Measurements from ENCODE around the gene NKX2-3.

Gene NKX2-3

DNA sequence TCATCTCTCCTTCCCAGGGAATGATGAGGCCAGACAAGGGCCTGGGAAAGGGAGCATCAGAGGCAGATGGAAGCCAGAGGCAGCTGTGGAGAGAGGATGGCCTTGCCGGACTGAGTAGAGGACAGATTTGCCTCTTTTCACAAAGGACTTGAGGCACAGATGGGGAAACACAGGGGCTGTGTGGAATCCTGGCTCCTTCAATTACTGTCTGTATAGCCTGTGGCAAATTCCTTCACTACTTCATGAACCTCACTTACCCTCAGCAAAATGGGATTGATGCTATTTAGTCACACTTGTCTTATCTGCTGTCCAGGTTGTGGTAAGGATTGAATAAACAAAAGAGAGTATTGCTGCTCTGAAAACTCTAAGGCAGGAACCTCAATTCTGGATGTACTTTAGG, 47.2 kb downstream of the NKX2-3 start (continued):
- TF ChIP-seq REPIN1 (tag by site-specific recombination; IDR thresholded peaks at IDR 0.05; ENCODE audit: low read depth) = no peak
- TF ChIP-seq, protein P1, sequence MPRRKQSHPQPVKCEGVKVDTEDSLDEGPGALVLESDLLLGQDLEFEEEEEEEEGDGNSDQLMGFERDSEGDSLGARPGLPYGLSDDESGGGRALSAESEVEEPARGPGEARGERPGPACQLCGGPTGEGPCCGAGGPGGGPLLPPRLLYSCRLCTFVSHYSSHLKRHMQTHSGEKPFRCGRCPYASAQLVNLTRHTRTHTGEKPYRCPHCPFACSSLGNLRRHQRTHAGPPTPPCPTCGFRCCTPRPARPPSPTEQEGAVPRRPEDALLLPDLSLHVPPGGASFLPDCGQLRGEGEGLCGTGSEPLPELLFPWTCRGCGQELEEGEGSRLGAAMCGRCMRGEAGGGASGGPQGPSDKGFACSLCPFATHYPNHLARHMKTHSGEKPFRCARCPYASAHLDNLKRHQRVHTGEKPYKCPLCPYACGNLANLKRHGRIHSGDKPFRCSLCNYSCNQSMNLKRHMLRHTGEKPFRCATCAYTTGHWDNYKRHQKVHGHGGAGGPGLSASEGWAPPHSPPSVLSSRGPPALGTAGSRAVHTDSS (tag by site-specific recombination; IDR thresholded peaks at IDR 0.05) = no peak
- no peak for TF ChIP-seq ZNF768 (tag by site-specific recombination; IDR thresholded peaks at IDR 0.05)

DNA sequence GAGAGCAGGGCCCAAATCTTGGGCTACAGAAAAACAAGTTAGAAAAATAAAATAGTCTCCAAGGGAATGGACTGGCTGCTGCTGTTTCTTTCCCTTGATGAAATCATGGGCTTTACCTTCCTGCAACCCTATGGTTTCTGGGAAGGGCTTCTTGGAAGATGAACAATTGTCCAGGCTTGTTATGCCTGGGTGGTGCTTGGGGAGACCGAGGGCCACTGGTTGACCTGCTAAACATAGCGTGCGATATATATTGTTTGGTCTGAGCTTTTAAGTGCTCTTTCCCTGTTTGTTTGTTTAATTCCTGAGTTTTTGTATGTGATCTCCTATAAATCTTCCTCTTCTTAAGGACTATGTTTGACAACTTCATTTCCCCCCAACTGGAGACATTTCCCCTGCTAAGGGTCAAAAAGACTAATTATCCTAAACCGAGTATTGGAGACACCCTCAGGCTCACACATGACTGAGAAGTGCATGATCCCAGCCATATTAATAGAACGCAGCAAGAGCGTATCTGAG, 49.6 kb downstream of the NKX2-3 start:
- ChIA-PET CTCF (interaction anchor here (0.6 to 2.8 kb wide), 3 partner anchors 21 to 100 kb away, joined by 3 to 9 read pairs (median 8); no protein-coding TSS in a partner anchor), POLR2A (no interaction called here)
- Histone ChIP-seq H3K9me3 (ENCODE audit: control insufficient read depth, insufficient read depth, low read depth, low read length) (no peaks in the 10 kb centered on the region), H3K36me3 (ENCODE audit: control insufficient read depth in 2 of 2, insufficient read depth in 1 of 2, low read length in 2 of 2) (no peaks in the 10 kb centered on the region), H3K4me3 (ENCODE audit: low read depth, low read length) (no peak overlapping the region), H3K4me1 (ENCODE audit: control insufficient read depth, insufficient read depth, low read length) (no peaks in the 10 kb centered on the region), H3K27ac (ENCODE audit: extremely low read depth, low read depth, low read length) (no peak overlapping the region)
- TF ChIP-seq ZNF24 (tag by site-specific recombination; IDR thresholded peaks at IDR 0.05) (no peak), ZBTB17 (tag by site-specific recombination; IDR thresholded peaks at IDR 0.05) (peak; percentile 13; the same call in 1 of the 2 replicates), HOXC10 (CRISPR knock-in tag; IDR thresholded peaks at IDR 0.05) (no peak), ZBTB1 (tag by site-specific recombination; IDR thresholded peaks at IDR 0.05) (no peak)

DNA sequence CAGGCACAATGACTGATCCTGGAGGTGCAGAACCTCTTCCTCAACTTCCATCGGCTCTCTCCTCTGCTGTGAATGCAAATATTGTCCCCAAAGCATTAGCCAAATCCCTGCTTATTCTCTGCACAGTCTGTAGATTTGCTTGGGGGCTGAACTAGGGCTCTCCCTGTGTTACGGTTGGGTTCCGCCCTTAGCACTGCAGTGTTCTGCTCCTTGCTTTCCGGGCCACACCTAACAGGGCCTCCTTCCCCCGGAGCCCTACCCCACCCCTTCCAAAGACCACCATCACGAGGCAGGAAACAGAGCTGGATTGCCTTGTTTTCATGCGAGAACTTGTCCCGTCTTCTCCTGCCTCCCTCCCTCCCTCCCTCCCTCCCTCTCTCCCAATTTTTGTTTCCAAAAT, 50.9 kb downstream of the NKX2-3 start:
- POLR2A ChIA-PET = no interaction called here
- Histone ChIP-seq H3K4me3 (ENCODE audit: low read depth, low read length) (no peak overlapping the region), H3K4me1 (ENCODE audit: control insufficient read depth, insufficient read depth, low read length) (no peaks in the 10 kb centered on the region), H3K9me3 (ENCODE audit: control insufficient read depth, insufficient read depth, low read depth, low read length) (no peaks in the 10 kb centered on the region), H3K27ac (ENCODE audit: extremely low read depth, low read depth, low read length) (no peak overlapping the region), H3K36me3 (ENCODE audit: control insufficient read depth in 2 of 2, insufficient read depth in 1 of 2, low read length in 2 of 2) (no peaks in the 10 kb centered on the region)
- no peak for TF ChIP-seq ZNF10 (tag by site-specific recombination; IDR thresholded peaks at IDR 0.05)
- TF ChIP-seq, protein P2, sequence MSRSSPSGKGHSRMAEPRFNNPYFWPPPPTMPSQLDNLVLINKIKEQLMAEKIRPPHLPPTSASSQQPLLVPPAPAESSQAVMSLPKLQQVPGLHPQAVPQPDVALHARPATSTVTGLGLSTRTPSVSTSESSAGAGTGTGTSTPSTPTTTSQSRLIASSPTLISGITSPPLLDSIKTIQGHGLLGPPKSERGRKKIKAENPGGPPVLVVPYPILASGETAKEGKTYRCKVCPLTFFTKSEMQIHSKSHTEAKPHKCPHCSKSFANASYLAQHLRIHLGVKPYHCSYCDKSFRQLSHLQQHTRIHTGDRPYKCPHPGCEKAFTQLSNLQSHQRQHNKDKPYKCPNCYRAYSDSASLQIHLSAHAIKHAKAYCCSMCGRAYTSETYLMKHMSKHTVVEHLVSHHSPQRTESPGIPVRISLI (tag by site-specific recombination; IDR thresholded peaks at IDR 0.05) = no peak
- TF ChIP-seq ZNF768 (tag by site-specific recombination; IDR thresholded peaks at IDR 0.05) = no peak
- TF ChIP-seq ZNF558 (tag by site-specific recombination; IDR thresholded peaks at IDR 0.05) = no peak
- no peak for TF ChIP-seq ZNF785 (tag by site-specific recombination; IDR thresholded peaks at IDR 0.05)
- no peak for TF ChIP-seq ZNF202 (tag by site-specific recombination; IDR thresholded peaks at IDR 0.05; ENCODE audit: borderline replicate concordance)
- TF ChIP-seq ZNF221 (tag by site-specific recombination; IDR thresholded peaks at IDR 0.05; ENCODE audit: borderline replicate concordance) = no peak
- TF ChIP-seq, protein P3, sequence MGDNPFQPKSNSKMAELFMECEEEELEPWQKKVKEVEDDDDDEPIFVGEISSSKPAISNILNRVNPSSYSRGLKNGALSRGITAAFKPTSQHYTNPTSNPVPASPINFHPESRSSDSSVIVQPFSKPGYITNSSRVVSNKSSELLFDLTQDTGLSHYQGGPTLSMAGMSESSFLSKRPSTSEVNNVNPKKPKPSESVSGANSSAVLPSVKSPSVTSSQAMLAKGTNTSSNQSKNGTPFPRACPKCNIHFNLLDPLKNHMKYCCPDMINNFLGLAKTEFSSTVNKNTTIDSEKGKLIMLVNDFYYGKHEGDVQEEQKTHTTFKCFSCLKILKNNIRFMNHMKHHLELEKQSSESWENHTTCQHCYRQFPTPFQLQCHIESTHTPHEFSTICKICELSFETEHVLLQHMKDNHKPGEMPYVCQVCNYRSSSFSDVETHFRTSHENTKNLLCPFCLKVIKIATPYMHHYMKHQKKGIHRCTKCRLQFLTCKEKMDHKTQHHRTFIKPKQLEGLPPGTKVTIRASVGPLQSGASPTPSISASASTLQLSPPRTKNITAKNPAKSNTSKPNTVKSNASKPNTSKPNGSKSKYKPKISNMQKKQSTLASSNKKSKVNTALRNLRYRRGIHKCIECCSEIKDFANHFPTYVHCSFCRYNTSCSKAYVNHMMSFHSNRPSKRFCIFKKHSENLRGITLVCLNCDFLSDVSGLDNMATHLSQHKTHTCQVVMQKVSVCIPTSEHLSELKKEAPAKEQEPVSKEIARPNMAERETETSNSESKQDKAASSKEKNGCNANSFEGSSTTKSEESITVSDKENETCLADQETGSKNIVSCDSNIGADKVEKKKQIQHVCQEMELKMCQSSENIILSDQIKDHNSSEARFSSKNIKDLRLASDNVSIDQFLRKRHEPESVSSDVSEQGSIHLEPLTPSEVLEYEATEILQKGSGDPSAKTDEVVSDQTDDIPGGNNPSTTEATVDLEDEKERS (tag by site-specific recombination; IDR thresholded peaks at IDR 0.05) = no peak
- TF ChIP-seq, protein P4, sequence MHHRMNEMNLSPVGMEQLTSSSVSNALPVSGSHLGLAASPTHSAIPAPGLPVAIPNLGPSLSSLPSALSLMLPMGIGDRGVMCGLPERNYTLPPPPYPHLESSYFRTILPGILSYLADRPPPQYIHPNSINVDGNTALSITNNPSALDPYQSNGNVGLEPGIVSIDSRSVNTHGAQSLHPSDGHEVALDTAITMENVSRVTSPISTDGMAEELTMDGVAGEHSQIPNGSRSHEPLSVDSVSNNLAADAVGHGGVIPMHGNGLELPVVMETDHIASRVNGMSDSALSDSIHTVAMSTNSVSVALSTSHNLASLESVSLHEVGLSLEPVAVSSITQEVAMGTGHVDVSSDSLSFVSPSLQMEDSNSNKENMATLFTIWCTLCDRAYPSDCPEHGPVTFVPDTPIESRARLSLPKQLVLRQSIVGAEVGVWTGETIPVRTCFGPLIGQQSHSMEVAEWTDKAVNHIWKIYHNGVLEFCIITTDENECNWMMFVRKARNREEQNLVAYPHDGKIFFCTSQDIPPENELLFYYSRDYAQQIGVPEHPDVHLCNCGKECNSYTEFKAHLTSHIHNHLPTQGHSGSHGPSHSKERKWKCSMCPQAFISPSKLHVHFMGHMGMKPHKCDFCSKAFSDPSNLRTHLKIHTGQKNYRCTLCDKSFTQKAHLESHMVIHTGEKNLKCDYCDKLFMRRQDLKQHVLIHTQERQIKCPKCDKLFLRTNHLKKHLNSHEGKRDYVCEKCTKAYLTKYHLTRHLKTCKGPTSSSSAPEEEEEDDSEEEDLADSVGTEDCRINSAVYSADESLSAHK (tag by site-specific recombination; IDR thresholded peaks at IDR 0.05) = no peak
- TF ChIP-seq ZNF391 (tag by site-specific recombination; IDR thresholded peaks at IDR 0.05; ENCODE audit: borderline replicate concordance, low read depth) = no peak
- TF ChIP-seq ZNF274 (IDR thresholded peaks at IDR 0.05; ENCODE audit: low read length) = no peak
- TF ChIP-seq ZNF274 (tag by site-specific recombination; IDR thresholded peaks at IDR 0.05; ENCODE audit: borderline replicate concordance) = no peak
- TF ChIP-seq, protein P5, sequence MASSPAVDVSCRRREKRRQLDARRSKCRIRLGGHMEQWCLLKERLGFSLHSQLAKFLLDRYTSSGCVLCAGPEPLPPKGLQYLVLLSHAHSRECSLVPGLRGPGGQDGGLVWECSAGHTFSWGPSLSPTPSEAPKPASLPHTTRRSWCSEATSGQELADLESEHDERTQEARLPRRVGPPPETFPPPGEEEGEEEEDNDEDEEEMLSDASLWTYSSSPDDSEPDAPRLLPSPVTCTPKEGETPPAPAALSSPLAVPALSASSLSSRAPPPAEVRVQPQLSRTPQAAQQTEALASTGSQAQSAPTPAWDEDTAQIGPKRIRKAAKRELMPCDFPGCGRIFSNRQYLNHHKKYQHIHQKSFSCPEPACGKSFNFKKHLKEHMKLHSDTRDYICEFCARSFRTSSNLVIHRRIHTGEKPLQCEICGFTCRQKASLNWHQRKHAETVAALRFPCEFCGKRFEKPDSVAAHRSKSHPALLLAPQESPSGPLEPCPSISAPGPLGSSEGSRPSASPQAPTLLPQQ (tag by site-specific recombination; IDR thresholded peaks at IDR 0.05) = no peak
- CTCF ChIA-PET = interaction anchor here (0.6 to 2.4 kb wide), 2 partner anchors 23 to 1228 kb away, joined by 3 to 8 read pairs; no protein-coding TSS in a partner anchor
